T-helper 2 cell (primary cell): ENCODE data around the gene OARD1.
A peak's percentile ranks its signal among the peaks of the same experiment; 100 is the strongest.

ENCODE experiments used
- DNase-seq, 5 experiments: peaks; one replicate each; pipeline versions ENCODE4 v3.0.0 to v3.0.0-alpha.2; 2012 to 2022

Gene OARD1

GRCh38 chr6:41074692-41075436 lies 2.7 kb upstream of the OARD1 start:
- DNase-seq = no peak

- DNase-seq = peak in 1 of 5 experiments; percentile 6
Observed at GRCh38 chr6:41073968-41074691, 2.0 kb upstream of the OARD1 start.

GRCh38 chr6:41073203-41073967 lies 1.2 kb upstream of the OARD1 start:
- peak; percentile 69 to 92 (median 74) for DNase-seq

GRCh38 chr6:41072836-41073202 lies 663 bp upstream of the OARD1 start, which contains the start of gene NFYA:
Gene NFYA, plus strand, starts transcription at chr6:41072974. Its CDS starts 6,116 bp downstream, at chr6:41079090.
- DNase-seq = peak in 3 of 5 experiments; percentile 99 to 100 (median 99)

- DNase-seq = peak in 2 of 5 experiments; percentile 55 to 70
Observed at GRCh38 chr6:41071501-41071922, 644 bp downstream of the OARD1 start.

GRCh38 chr6:41066867-41067304 lies 5.3 kb downstream of the OARD1 start:
- DNase-seq = peak; percentile 19 to 65 (median 48)

- DNase-seq = no peak
Observed at GRCh38 chr6:41065550-41066026, 6.6 kb downstream of the OARD1 start.

- no peak for DNase-seq
Observed at GRCh38 chr6:41064841-41065240, 7.3 kb downstream of the OARD1 start.

GRCh38 chr6:41063884-41064285 lies 8.3 kb downstream of the OARD1 start:
- no peak for DNase-seq

- DNase-seq = no peak
Observed at GRCh38 chr6:41062056-41062455, 10.1 kb downstream of the OARD1 start.

GRCh38 chr6:41061196-41061726 lies 10.9 kb downstream of the OARD1 start:
- DNase-seq = no peak

GRCh38 chr6:41059556-41059955 lies 12.6 kb downstream of the OARD1 start:
- DNase-seq = no peak

- no peak for DNase-seq
Observed at GRCh38 chr6:41058783-41059181, 13.4 kb downstream of the OARD1 start.

GRCh38 chr6:41056768-41057490 lies 15.2 kb downstream of the OARD1 start:
- no peak for DNase-seq

GRCh38 chr6:41055149-41055548 lies 17.0 kb downstream of the OARD1 start:
- no peak for DNase-seq

GRCh38 chr6:41054511-41054910 lies 17.6 kb downstream of the OARD1 start:
- DNase-seq = no peak

- DNase-seq = no peak
Observed at GRCh38 chr6:41053041-41053440, 19.1 kb downstream of the OARD1 start, which contains the start of gene APOBEC2. Gene APOBEC2, plus strand, starts transcription at chr6:41053202. Its CDS starts 146 bp downstream, at chr6:41053348.

- DNase-seq = peak in 1 of 5 experiments; percentile 45
Observed at GRCh38 chr6:41051873-41052272, 20.3 kb downstream of the OARD1 start.

- DNase-seq = no peak
Observed at GRCh38 chr6:41050536-41050935, 21.6 kb downstream of the OARD1 start.

- no peak for DNase-seq
Observed at GRCh38 chr6:41049955-41050354, 22.2 kb downstream of the OARD1 start.

GRCh38 chr6:41049521-41049920 lies 22.6 kb downstream of the OARD1 start:
- DNase-seq = no peak
